GM23338 (cell line): ENCODE results near the gene TMEM178B.

Experiments
- POLR2AphosphoS5 ChIP-seq: IDR thresholded peaks from 2 replicates; pipeline ENCODE4 v1.6.1; 2016; ENCODE audit warnings: antibody characterized with exemption, low read depth
- TF ChIP-seq, protein P1 (sequence below), 2 experiments: fragments of 200-600 bp in 1 of 2; sonication (generic) in 1 of 2; conservative IDR thresholded peaks; 2 replicates each; pipeline versions ENCODE4 v1.5.1 to v1.6.1; 2016 to 2017; ENCODE audit warnings: antibody characterized with exemption in 2 of 2, low read depth in 2 of 2, mild to moderate bottlenecking in 2 of 2, moderate library complexity in 1 of 2

DNA sequence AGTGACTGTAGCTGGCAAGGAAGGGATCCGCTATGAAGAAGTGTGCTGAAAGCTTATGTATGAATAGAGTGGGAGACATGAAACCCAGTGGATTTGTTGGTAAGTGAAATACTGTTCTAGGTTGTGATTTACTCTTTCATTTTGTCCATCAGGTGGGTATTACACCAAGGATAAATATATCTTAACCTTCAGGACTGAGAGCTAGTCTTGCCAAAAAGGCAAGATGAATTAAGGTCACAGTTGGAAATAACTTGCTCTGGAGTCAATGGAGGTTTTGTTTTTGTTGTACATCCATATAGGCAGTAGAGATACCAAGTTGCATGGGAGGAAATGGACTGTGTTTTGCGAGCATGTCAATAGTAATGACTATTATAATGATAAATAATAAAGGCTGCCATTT, 190.6 kb downstream of the TMEM178B start:
- TF ChIP-seq, protein P1, sequence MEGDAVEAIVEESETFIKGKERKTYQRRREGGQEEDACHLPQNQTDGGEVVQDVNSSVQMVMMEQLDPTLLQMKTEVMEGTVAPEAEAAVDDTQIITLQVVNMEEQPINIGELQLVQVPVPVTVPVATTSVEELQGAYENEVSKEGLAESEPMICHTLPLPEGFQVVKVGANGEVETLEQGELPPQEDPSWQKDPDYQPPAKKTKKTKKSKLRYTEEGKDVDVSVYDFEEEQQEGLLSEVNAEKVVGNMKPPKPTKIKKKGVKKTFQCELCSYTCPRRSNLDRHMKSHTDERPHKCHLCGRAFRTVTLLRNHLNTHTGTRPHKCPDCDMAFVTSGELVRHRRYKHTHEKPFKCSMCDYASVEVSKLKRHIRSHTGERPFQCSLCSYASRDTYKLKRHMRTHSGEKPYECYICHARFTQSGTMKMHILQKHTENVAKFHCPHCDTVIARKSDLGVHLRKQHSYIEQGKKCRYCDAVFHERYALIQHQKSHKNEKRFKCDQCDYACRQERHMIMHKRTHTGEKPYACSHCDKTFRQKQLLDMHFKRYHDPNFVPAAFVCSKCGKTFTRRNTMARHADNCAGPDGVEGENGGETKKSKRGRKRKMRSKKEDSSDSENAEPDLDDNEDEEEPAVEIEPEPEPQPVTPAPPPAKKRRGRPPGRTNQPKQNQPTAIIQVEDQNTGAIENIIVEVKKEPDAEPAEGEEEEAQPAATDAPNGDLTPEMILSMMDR (conservative IDR thresholded peaks at IDR 0.05; ENCODE audit: low read depth in 2 of 2), result no peak
- no peak for TF ChIP-seq POLR2AphosphoS5
